Activated CD4-positive, alpha-beta memory T cell treated with anti-CD3 and anti-CD28 coated beads, Interleukin-2, amount 10 ng/mL, durations not matched to agents 7 days and 5 days (primary cell): ENCODE data around the gene AHNAK2. TPM values are rescaled to one million over a fixed set of nuclear protein-coding genes. Genes with fewer than 3 reads are reported as not detected.

ENCODE experiments used
- CTCF ChIA-PET: fragments of 350-600 bp; sonication (Branson Sonifier 250); formaldehyde crosslinking; loops from one replicate; lab custom pipeline; 2021; ENCODE audit warnings: antibody characterized with exemption, inconsistent platforms; lab: Charles Lee
- POLR2A ChIA-PET: fragments of 350-600 bp; sonication (Branson Sonifier 250); formaldehyde crosslinking; loops from one replicate; lab custom pipeline; 2021; ENCODE audit warnings: antibody characterized with exemption; lab: Charles Lee
- DNase-seq: peaks from one replicate; pipeline ENCODE4 v3.0.0-alpha.2; 2020
- H3K27ac Mint-ChIP-seq: one replicate; pipeline ENCODE4 v1.8.0; 2021; ENCODE audit warnings: mild to moderate bottlenecking, mixed read lengths
- H3K27me3 Mint-ChIP-seq: one replicate; pipeline ENCODE4 v1.8.0; 2021; ENCODE audit warnings: mixed read lengths
- H3K36me3 Mint-ChIP-seq: one replicate; pipeline ENCODE4 v1.8.0; 2021; ENCODE audit warnings: low read depth, mixed read lengths
- H3K4me1 Mint-ChIP-seq: one replicate; pipeline ENCODE4 v1.8.0; 2021; ENCODE audit warnings: mixed read lengths
- H3K4me3 Mint-ChIP-seq: one replicate; pipeline ENCODE4 v1.8.0; 2021; ENCODE audit warnings: mild to moderate bottlenecking, mixed read lengths
- H3K9me3 Mint-ChIP-seq: one replicate; pipeline ENCODE4 v1.8.0; 2021; ENCODE audit warnings: mixed read lengths
- total RNA-seq, 2 experiments: library from RNA; stranded (reverse); gene quantifications; one replicate each; pipeline ENCODE4 v1.2.3, GENCODE V29; 2021

Gene AHNAK2
- total RNA-seq, 2 experiments from 2014 or later, result not detected

DNA sequence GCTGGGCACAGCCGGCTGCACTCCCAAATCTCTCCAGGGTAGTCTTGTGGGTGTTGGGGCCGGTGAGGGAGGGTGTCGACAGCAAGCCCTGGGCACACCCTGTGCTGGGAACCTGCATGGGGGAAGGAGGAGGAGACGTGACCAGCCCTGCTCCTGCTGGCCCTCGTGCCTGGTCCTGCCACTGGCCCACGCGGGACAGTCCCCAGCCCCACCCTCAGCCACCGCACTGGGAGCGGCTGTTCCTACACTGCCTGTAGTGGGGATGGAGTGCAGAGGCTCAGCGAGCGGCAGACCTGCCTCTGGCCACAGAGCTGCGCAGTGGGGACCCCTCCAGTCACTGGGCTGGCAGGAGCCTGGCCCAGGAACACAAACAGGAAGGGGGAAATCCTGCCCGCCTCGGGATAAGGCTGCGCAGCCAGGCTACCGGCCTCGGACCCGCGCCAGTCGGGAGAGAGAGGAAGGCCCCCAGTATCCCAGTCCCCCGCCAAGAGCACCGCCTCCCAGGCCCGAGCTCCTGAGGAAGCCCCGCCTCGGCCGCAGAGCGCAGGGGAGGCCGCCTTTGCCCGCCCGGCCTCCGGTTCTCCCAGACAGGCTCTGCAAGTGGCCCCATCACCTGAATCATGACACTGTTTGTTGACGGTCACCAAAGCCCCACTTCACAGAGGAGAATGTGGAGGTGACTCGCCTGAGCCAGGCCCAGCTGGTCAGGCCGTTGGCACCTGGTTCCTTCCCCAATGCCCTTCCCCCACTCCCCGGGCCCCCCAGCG is 10.6 kb downstream of the AHNAK2 start:
- POLR2A ChIA-PET, result interaction anchor here (1.2 kb wide), 1 partner anchor 53 kb away, joined by 3 read pairs; no protein-coding TSS in a partner anchor
- Mint-ChIP-seq H3K4me3 (no peak overlapping the region), H3K27ac (no peak overlapping the region), H3K9me3 (no peaks in the 10 kb centered on the region), H3K27me3 (peaks cover 17% of the 10 kb centered on the region), H3K36me3 (no peaks in the 10 kb centered on the region), H3K4me1 (no peaks in the 10 kb centered on the region)
- CTCF ChIA-PET, result no interaction called here
- no peak for DNase-seq

DNA sequence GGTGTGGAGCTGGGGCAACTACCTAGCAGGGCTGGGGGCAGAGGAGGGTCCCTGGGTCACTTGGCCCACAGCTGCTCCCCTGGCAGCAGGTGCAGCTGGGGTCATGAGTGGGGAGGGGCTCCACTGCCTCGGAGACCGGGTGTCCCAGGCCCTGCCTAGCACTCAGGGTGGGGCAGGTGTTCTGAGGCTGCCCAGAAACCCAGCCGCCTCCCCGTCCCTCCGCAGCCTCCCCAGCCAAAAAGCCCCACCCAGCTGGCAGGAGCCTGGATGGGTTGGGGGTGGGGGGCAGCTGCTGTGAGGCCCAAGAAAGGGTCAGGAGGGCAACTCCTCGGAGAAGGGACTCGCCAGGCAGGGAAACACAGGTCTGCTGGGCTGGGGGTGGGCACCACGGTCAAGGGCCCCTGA is 11.2 kb downstream of the AHNAK2 start:
- H3K27ac Mint-ChIP-seq, result no peak overlapping the region
- ChIA-PET POLR2A (interaction anchor here (1.2 kb wide), 1 partner anchor 53 kb away, joined by 3 read pairs; no protein-coding TSS in a partner anchor), CTCF (no interaction called here)
- no peak for DNase-seq
- peaks cover 17% of the 10 kb centered on the region for H3K27me3 Mint-ChIP-seq
- no peaks in the 10 kb centered on the region for H3K9me3 Mint-ChIP-seq
- H3K4me1 Mint-ChIP-seq, result no peaks in the 10 kb centered on the region
- no peak overlapping the region for H3K4me3 Mint-ChIP-seq
- H3K36me3 Mint-ChIP-seq, result no peaks in the 10 kb centered on the region

DNA sequence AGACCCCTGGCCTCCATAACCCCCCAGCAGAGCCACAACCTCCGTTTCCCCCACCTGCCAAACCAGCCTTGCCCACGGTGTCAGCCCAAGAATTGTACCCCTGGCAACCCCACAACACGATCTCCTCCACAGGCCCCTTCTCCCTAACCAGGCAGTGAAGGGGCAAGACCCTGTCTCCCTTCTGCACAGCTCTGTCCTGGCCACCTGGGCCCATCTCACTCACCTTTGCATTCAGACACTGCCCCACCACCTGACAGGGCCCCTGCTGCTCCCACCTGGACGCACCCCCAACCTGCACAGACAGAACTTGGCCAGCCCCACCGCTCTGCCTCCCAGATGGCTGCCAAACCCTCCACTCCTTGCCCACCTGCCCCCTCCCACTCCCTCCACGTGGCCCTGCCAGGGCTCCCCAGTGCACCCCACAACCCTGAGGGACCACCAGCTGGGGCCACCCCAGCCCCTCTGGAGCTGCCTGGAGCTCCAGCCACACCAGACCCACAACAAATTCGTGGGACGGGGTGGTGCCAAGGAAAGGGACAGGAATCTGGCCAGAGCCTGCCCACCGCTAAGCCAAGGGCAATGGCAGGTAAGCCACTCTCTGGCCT is 11.8 kb downstream of the AHNAK2 start:
- no peak for DNase-seq
- ChIA-PET CTCF (no interaction called here), POLR2A (interaction anchor here (1.2 kb wide), 1 partner anchor 54 kb away, joined by 3 read pairs; no protein-coding TSS in a partner anchor)
- Mint-ChIP-seq H3K4me1 (no peaks in the 10 kb centered on the region), H3K27me3 (peaks cover 17% of the 10 kb centered on the region), H3K4me3 (no peak overlapping the region), H3K9me3 (no peaks in the 10 kb centered on the region), H3K27ac (no peak overlapping the region), H3K36me3 (no peaks in the 10 kb centered on the region)

DNA sequence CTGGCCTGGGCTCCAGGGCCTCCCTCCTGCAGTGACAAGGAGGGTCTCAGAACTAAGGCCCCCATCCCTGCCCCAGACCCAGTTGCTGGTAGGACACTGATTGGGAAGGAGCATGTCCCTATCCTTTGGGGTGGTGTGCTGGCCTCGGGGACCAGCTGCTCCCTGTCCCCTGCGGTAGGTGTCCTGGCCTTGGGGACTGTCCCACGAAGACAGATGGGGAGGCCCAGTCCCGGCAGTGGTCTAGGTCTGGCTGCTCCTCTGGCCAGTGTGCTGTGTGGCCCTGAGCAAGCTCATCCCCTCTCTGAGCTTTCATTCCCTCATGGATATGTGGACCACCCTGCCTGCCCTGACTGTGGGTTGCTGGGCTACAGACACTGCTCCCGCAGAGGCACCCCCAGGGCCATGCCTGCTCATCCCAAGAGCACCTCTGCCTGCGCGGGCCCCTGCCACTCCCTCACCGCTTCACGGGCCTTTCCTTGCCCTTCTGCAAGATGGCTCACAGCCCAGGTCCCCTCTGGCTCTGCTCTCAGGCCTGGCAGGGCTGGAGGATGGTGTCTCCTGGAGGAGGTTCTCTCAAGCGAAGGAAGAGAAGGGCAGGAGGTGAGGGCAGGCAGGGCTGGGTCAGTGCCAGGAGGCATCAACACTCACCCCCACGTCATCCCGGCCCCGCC is 12.5 kb downstream of the AHNAK2 start:
- H3K36me3 Mint-ChIP-seq, result no peaks in the 10 kb centered on the region
- DNase-seq, result no peak
- CTCF ChIA-PET, result no interaction called here
- no peak overlapping the region for H3K4me3 Mint-ChIP-seq
- POLR2A ChIA-PET, result no interaction called here
- no peaks in the 10 kb centered on the region for H3K9me3 Mint-ChIP-seq
- no peaks in the 10 kb centered on the region for H3K4me1 Mint-ChIP-seq
- H3K27ac Mint-ChIP-seq, result no peak overlapping the region
- peaks cover 17% of the 10 kb centered on the region for H3K27me3 Mint-ChIP-seq

DNA sequence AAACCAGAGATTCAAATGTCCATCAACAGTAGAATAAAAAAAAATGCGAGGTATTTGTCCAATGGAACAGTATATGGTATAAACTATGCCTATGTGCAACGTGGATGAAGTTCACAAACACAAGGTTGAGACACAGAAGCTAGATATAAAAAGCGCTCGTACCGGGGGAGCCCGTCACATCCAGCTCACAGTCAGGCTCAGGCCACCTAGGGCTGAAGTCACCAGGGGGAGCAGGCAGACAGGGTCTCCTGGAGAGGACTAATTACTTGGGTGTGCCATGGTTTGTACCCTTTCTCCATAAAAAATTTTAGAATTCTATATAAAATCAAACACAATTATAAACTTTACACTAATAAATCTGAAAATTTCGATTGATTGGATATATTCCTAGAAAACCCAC is 13.6 kb downstream of the AHNAK2 start:
- no peak for DNase-seq
- CTCF ChIA-PET, result no interaction called here
- Mint-ChIP-seq H3K9me3 (no peaks in the 10 kb centered on the region), H3K27ac (no peak overlapping the region), H3K36me3 (no peaks in the 10 kb centered on the region), H3K4me3 (no peak overlapping the region), H3K4me1 (no peaks in the 10 kb centered on the region), H3K27me3 (peaks cover 22% of the 10 kb centered on the region)
- POLR2A ChIA-PET, result no interaction called here

DNA sequence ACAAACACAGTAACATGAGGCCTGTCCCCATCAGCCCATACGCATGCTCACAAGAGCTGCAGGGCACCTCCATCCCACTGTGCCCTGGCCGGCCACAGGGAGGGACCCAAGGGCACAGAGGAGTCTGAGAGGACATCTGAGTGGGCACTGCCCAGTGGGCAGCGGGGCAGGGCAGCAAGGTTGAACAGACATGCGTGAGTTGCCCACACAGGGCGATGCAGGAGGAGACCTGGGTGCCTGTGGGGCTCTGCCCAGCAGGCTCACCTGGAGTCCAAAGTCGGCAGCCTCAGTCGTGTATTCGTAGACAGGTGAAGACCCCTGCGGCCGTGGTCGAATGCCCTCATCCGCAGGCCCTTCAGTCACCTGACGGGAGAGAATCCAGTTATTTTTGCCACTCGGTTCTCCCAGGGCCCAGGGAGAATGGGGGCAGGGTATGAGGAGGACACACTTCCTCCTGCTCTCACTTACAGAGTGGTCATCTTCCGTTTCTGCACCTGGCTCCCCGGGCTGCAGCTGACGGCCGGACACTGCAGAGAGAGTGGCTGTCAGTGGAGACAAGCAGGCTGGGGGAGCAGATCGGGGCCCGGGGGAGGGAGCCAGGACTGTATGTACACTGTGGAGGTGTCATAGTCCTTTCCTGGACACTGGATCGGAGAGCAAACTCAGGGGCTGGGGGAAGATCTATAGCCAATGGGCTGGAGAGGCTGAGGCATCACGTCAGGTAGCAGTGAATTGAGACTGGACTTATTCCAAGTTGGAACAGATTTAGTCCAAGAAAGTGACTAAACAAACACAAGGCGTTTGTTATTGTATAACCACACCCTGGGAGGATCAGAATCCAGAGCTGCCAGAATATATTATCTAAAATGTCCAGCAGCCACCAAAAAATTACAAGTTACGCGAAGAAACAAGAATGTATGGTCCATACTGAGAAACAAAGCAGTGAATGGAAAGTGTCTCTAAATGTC is 20.7 kb downstream of the AHNAK2 start:
- ChIA-PET CTCF (no interaction called here), POLR2A (no interaction called here)
- Mint-ChIP-seq H3K9me3 (no peaks in the 10 kb centered on the region), H3K4me1 (no peaks in the 10 kb centered on the region), H3K36me3 (no peaks in the 10 kb centered on the region), H3K27ac (no peak overlapping the region), H3K27me3 (peaks cover 8% of the 10 kb centered on the region), H3K4me3 (no peak overlapping the region)
- DNase-seq, result no peak

DNA sequence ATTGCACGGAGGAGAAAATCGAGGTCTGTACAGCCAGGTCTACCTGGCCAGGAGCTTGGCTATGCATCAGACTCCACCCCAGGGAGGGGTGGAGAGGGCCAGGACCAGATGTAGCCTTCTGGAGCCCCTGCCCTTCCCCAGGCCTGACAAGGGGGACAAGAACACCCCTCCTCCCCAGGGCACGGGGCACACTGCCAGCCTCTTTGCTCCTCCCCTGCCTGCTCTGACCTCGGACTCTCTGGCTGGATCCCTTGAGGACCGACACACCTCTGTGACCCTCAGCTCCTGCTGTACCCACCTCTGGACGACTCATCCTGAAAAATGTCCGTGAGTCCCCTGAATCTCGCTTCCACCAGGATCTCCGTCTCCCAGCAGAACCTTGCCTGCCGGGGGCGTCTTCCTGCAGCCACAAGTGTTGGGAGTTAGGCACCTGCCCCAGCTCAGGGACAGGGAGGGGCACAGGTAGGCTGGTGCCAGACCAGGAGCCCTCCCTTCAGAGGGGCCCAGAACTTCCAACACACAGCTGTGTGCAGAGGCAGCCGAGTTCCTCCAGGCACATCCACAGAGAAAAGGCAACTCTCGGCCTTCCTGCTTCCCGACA is 21.8 kb downstream of the AHNAK2 start:
- ChIA-PET CTCF (no interaction called here), POLR2A (no interaction called here)
- Mint-ChIP-seq H3K27ac (no peak overlapping the region), H3K4me1 (no peaks in the 10 kb centered on the region), H3K9me3 (no peaks in the 10 kb centered on the region), H3K27me3 (peaks cover 8% of the 10 kb centered on the region), H3K4me3 (no peak overlapping the region), H3K36me3 (no peaks in the 10 kb centered on the region)
- no peak for DNase-seq

DNA sequence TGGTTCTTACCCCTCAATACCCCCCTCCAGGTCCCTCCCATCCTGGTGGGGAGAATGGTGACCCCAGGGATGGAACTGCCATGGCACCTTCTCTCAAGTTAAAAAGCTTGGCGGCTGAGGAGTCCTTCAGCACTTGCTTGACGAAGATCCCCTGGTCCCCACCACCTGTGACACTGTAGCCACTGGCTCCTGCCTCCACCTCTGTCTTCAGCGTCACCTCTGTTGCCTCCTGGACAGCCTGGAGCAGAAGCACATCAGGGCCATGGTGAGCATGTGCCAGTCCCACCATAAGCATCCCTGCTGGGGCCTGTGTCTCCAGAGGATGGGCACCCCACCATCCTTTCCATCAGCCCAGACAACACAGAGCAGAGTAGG is 22.8 kb downstream of the AHNAK2 start:
- Mint-ChIP-seq H3K4me3 (no peak overlapping the region), H3K27ac (no peak overlapping the region), H3K36me3 (no peaks in the 10 kb centered on the region), H3K4me1 (no peaks in the 10 kb centered on the region), H3K27me3 (peaks cover 6% of the 10 kb centered on the region), H3K9me3 (no peaks in the 10 kb centered on the region)
- DNase-seq, result no peak
- ChIA-PET POLR2A (no interaction called here), CTCF (no interaction called here)

DNA sequence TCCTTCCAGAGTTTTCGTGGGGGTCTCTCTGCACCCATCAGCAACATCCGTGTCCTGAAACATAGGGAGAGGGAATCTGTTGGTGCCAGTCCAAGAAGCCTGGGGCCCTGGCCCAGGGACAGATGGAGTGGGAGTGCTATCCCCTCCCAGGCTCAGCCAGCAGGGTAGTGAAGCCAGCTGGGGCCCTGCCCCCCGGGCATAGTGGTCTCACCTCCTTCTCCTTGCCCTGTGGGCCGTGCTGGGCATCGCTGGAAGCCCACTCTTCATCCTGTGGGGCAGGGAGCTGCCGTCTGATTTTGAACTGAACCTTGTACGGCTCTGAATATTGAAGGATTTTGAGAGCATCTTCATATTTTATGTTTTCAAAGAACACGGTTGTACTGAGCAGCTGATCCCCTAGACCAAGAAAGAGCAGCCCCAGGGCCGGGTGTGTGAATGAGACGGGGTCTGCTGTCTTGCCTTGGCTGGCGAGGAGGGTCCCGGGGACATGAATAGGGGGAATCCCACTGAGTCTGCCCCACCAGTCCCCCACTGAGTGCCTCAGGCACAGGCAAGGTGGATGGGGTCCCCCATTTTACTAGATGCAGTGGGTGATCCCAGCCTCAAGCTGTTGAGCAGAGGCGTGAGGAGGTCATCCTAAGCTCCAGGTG is 23.3 kb downstream of the AHNAK2 start:
- no peak overlapping the region for H3K4me3 Mint-ChIP-seq
- H3K36me3 Mint-ChIP-seq, result no peaks in the 10 kb centered on the region
- peaks cover 4% of the 10 kb centered on the region for H3K27me3 Mint-ChIP-seq
- H3K9me3 Mint-ChIP-seq, result no peaks in the 10 kb centered on the region
- H3K4me1 Mint-ChIP-seq, result no peaks in the 10 kb centered on the region
- CTCF ChIA-PET, result no interaction called here
- no peak for DNase-seq
- no peak overlapping the region for H3K27ac Mint-ChIP-seq
- POLR2A ChIA-PET, result no interaction called here

DNA sequence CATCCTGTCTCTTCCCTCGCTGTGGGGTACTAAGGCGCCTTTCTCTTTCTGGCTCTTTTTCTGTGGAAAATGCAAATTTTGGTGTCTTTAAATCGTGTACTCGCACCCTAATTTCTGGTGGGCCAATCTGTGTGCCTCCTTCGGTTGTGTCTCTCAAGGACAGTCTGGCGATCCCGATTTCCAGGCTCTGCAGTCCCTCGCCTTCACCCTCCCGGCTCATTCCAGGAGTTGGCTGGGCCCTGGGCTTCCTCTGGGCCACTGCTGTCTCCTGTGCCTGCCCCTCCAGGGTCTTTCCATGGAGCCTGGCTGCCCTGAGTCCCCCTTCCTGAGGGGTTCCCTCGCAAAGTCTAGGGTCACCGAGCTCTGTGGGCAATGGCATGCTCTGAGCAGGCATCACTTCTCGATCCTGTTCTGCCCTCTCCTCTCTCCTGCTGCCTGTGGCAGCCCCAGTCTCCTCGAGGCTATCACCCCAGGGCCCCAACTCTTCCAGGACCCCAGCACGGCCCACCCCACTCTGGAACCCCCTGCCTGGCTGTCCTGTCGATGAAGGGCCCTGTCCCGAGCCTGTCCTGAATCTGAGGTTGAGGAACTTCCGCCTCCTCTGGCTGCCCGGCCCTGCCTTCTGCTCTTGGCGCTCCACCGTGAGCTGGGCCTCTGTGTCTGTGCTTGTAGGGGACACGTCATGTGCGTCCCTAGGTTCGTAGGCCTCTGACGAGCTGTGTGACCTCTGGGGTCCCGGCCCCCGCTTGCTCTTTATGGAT is 24.1 kb downstream of the AHNAK2 start:
- CTCF ChIA-PET, result no interaction called here
- Mint-ChIP-seq H3K36me3 (no peaks in the 10 kb centered on the region), H3K4me1 (no peaks in the 10 kb centered on the region), H3K27me3 (peaks cover 4% of the 10 kb centered on the region), H3K4me3 (no peak overlapping the region), H3K27ac (no peak overlapping the region), H3K9me3 (no peaks in the 10 kb centered on the region)
- POLR2A ChIA-PET, result no interaction called here
- no peak for DNase-seq

DNA sequence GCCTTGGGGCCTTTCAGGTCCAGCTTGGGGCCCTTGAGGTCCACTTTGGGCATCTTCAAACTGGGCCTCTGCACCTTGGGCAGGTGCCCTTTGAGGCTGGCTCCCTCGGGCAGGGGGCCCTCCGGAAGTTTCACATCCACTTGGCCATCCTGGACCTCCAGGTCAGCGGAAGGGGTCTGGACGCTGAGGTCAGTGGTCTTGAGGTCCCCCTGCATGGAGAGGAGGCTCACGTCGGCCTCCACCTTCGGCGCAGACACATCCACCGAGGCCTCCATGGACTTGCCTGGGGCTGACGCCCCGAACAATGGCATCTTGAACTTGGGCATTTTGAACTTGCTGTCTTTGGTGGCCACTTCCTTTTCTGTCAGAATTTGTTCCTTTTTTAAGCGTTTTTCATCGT is 25.1 kb downstream of the AHNAK2 start:
- ChIA-PET CTCF (no interaction called here), POLR2A (no interaction called here)
- no peak for DNase-seq
- Mint-ChIP-seq H3K36me3 (no peaks in the 10 kb centered on the region), H3K9me3 (no peaks in the 10 kb centered on the region), H3K4me1 (no peaks in the 10 kb centered on the region), H3K27ac (no peak overlapping the region), H3K4me3 (no peak overlapping the region), H3K27me3 (no peaks in the 10 kb centered on the region)
